ENCODE measurements around the gene AUNIP.

AUNIP gene

DNA sequence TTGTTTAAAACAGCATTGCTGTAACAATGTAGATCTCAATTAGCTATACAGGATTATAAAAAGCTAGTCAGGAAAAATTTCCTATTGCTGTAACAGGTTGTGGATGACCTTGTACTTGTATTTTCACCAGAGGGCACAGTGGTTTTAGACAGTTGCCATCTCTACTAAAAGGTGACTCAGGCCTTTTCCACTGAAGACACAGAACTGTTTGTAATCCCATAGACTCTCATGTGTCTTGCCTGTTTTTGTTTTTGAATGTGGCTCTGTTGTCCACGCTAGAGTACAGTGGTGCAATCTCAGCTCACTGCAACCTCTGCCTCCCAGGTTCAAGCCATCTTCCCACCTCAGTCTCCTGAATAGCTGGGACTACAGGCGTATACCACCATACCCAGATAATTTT, 33.7 kb downstream of the AUNIP start:
- peak in 1 of 2 experiments; percentile 2 for DNase-seq

- DNase-seq = no peak
Observed at GRCh38 chr1:25821630-25822091, 37.6 kb downstream of the AUNIP start.

DNA sequence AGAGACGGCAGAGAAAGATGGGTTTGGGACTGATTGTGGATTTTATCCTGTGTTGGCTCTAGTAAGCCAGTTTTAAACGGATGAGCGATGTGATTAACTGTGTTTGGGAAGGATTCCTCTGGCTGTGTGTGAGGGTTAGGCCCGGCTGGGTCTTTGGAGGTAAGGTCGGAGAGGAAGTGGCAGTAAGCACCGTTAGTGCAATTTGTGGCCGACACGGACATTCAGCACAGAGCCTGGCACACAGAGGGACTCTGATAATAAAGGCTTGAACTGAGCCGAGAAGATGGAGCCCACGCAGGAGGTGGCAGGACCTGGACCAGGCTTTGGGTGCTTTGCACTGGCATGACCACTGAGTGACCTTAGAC, 38.2 kb downstream of the AUNIP start:
- DNase-seq = peak; percentile 25 to 38

DNA sequence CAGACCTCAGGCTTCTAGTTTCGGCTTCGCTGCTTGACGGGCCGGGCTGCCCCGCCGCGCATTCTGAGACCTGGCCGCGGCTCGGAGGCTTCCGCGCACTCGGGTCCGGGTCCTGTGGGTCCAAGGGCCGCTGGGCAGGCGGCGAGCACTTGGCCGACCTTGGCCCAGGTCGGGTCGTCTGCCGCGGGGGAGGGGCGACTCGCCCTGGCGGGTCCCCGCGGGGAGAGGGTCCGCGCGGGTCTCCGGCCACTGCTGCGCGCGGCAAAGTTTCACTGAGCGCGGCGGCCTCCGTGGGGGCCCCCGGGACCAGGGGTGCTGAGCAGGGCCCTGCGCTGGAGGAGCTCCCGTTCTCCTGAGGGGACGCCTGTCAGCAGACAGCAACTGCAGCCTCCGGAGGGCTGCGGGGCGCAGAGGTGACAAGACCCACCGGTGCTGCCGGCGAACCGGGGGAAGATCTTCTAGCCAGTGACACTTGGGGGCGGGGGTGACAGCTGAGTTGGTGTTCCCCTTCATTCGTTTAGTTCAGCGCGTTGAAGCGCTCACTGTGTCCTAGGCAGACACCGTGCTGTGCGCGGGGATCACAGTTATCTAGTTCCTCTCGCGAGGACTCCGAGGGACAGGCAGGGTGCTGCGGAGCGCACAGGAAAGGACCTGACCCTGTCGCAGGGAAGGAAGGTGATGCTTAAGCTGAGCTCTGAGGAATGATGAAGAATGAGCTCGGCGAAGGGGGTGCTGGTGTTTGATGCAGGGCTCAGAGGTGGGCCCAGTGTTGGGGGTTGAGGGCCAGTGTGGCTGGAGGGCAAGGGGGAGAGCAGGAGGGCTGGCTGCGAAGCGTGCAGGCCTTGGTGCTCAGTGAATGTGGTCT, 38.8 kb downstream of the AUNIP start:
- peak; percentile 67 to 76 for DNase-seq

DNA sequence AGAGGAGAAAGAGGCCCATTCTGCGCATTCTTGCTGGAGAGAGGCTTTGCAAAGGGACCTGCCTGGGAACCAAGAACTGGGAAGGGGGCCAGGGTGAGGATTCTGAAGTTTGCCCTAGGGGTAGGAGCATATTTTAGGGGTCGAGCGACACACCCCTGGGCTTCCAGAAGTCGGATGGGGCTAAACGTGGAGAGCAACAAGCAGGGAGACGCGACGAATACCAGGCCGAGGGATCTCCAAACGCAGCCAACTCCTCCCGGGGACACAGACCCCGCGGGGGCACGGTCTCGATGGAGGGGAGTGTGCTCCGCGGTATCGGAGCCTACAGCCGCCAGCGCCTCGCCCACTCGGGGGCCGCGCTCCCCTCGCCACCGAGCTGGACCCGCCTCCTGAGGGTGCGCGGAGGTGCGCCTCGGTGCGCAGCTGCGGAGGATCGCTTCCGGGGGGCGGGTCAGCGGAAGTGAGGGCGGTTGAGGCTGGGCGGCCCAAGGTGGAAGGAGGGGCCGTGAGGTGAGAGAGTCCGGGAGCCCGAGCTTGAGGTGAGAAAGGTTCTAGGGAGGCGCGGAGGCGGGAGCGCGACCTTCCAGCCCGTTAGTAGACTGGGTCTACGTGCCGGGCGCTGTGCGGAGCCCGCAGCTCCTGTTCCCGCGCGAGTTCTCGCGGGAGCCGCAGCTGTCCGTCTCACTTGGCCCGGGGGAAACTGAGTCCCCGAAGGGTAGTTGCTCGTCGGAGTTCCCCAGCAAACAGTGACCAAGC, 39.6 kb downstream of the AUNIP start, which contains the start of gene MTFR1L:
MTFR1L (plus strand) TSS at position 464 of the 756 bp plus-strand sequence. CDS start 3,151 bp downstream, outside the sequence.
- peak; percentile 78 to 80 for DNase-seq

DNA sequence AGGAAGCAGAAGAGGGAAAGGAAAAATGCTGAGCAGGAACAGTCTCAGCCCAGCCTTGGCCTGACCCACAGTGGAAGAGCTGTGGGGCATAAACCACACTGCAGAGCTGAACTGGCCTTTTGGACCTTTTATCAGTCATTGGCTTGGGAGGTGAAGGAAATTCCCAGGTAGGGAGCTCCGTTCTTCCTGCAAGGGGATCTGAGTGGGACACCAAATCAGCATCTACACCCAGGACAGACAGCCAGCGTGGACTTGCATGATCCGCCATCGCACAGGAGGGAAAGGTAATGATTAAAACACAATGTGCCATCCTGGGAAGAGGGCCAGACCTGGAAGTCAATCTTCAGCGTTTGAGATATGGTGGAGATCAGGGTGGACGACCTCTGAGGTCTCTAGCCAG, 40.7 kb downstream of the AUNIP start:
- no peak for DNase-seq

- DNase-seq = no peak
Observed at GRCh38 chr1:25817840-25818501, 41.3 kb downstream of the AUNIP start.

- DNase-seq = no peak
Observed at GRCh38 chr1:25816112-25816718, 43.0 kb downstream of the AUNIP start.

DNA sequence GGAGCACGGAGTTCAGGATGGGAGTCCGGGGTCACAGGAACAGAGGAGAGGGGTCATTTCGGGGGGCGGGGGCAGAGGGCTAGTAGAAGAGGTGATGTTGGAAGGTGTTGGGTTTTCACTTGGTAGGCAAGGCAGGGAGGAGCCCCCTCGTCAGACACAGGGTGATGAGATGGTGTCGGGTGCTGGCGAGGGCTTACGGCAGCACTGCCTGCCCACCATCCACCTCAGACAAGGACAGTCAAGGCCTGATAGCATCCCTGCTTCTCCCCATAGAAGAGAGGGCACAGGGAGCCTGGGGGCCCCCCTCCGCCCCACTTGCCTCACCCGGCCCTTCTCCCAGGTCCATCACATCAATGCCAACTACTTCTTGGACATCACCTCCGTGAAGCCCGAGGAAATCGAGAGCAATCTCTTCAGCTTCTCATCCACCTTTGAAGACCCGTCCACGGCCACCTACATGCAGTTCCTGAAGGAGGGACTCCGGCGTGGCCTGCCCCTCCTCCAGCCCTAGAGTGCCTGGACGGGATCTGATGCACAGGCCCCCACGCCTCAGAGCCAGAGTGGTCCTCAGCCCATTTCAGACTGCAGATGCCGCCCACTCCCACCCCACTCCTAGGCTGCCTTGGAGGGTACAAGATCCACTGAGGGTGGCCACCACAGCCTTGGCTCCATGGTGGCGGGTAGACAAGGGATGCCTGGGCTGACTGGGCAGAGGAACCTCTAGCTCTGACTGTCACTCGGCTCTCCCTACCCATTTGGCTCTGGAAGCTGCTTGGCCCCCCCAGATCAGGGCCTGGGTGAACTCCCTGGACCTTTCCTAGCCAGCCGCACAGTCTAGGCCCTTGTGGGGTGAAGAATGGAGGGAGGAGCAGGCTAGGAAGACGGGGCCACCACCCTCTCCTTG, 43.8 kb downstream of the AUNIP start:
- DNase-seq = no peak

- DNase-seq = no peak
Observed at GRCh38 chr1:25814549-25815087, 44.6 kb downstream of the AUNIP start.

DNA sequence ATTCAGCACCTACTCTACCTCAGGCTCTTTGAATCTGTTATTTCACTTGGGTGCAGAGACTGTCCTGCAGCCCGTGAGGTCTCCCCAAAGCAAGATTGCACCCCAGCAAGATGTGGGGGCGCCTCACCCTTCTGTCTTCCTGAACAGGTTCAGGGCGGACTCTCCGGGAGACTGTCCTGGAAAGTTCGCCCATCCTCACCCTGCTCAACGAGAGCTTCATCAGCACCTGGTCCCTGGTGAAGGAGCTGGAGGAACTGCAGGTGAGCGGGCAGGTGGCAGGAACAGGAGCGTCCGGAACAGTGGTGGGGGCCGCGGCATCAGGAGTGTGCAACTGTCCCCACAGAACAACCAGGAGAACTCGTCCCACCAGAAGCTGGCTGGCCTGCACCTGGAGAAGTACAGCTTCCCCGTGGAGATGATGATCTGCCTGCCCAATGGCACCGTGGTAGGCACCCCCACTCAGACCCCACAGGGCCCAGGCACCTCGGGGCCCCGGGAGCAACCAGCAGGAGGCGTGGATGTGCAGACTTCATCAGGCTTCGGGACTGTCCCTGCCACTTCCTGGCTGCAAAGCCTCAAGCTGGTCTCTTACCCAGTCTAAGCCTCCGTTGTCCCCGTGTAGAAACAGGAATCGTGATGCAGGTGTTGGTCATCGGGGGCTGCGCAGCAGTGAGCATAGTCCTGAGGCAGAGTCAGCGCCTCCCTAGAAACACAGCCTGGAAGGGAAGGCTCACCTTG, 45.4 kb downstream of the AUNIP start:
- DNase-seq = no peak

GRCh38 chr1:25813071-25813733, 46.1 kb downstream of the AUNIP start:
- DNase-seq = no peak

GRCh38 chr1:25811384-25812082, 47.7 kb downstream of the AUNIP start:
- DNase-seq = no peak

DNA sequence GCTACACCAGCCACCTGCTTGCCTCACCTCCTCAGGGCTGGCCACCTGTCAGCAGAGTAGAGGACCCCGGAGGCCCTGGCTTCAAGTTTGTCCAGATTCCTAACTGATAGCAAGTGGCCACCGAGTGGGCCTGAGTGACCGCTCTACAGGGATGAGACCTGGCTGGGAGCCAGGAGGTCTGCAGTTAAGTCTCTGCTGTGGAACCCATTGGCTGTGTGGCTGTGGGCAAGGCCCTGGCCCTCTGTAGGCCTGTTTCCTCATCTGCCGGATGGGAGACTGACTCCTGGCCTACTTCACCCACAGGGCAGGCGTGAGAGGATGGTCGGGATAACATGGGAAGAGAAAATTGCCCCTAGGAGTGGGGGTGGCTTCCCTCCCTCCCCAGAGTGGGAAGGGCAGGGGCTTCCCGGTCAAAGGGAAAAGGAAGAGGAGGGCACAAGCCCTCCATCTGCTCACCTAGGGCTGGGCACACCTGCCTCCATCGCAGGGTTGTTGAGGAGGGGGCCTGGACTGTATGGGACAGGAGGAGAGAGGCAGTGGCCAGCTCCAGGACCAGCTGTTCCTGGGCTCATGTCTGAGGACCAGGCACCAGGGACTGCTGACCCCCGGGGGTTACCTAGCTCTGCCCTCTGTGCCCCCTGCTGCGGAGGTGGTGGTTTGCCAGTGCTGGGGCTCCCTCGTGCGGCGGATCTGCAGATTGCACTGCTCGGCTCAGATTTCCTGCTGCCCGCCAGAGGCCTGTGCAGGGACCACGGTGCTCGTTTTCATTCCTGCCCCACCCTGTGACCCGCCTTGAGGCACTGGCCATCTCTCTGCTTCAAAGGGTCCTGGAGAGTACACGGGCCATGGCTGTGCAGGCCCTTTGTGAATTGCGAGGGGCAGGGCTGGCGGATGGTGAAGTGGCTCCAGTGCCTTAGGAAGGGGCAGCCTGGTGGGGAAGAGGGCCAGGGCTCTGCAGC, 48.6 kb downstream of the AUNIP start:
- peak; percentile 42 to 61 for DNase-seq

DNA sequence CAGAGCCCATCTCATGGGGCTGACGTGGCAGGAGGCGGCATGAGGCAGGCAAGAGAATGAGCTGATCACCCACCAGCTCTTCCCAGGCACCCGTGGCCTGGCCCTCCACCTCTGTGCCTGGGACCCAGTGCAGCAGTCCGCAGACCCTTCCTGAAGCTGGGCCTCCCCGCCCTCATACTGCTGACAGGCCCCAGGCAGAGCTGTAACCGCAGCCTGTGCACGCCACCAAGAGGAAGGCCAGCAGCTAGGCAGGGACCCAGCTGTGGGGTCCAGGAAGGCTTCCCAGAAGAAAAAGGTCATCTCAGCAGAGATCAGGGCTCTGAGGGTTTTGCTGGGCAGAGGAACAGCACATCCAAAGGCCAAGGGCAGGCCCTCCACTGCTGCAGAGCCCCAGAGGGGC, 49.3 kb downstream of the AUNIP start:
- peak; percentile 58 to 66 for DNase-seq

DNA sequence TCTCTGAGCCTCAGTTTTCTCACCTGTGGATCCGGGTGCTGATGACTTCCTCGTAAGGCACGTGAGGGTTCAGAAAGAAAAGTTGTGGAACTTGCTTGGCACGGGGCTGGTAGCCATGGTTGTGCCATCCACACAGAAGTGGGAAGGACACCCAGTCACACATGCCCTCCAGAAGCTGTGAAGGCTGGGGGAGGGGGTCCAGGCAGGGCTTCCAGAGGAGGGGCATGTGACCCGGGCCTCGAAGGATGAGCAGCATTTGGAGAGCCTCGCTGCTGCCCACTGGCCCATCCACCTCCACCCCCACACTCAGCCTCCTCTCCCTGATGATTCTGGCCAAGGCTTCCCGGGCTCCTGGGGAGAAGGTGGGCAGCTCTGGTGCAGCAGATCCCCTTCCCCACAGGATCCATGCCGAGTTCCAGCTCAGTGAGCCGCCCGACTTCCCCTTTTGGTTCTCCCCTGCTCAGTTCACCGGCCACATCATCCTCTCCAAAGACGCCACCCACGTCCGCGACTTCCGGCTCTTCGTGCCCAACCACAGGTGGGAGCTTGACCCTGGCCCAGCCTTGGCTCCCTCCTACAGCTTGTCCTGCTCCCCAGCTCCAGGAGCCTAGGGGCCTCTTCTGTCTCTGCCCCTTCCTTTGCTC, 49.9 kb downstream of the AUNIP start:
- DNase-seq = peak; percentile 78

DNA sequence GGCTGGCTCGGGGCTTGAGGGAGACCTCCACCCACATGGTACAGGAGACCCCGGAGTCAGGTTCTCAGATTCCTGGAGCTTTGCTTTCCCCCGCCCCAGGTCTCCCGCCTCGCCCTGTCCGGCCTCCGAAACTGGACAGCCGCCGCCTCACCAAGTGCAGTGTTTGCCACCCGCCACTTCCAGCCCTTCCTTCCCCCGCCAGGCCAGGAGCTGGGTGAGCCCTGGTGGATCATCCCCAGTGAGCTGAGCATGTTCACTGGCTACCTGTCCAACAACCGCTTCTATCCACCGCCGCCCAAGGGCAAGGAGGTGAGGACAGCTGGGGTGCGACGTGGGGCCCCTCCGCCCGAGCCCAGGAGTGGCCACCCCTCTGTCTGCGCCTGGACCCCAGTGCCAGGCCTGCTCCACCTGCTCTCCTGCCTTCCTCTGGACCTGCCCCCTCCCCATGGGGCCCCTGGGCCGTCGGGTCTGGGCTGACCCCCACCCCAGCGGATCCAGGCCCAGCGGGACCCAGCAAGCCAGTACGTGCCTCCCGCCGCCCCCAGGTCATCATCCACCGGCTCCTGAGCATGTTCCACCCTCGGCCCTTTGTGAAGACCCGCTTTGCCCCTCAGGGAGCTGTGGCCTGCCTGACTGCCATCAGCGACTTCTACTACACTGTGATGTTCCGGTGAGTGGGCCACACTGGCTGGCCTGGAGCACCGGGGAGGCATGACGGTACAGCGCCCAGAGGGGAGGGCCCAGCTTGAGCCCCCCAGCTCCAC, 50.6 kb downstream of the AUNIP start:
- DNase-seq = no peak
